ENCODE results near the gene PLCB3.
A peak's percentile ranks its signal among the peaks of the same experiment; 100 is the strongest.

PLCB3 gene

GRCh38 chr11:64290352-64291261 lies 39.3 kb downstream of the PLCB3 start:
- no peak for DNase-seq

GRCh38 chr11:64291262-64291751 lies 40.0 kb downstream of the PLCB3 start, which contains the start of gene KCNK4:
KCNK4 (plus strand) TSS chr11:64291302; CDS start chr11:64293019, 1,717 bp downstream.
- no peak for DNase-seq

- DNase-seq = no peak
Measured at GRCh38 chr11:64291752-64292459, 40.6 kb downstream of the PLCB3 start.

GRCh38 chr11:64292460-64293254 lies 41.3 kb downstream of the PLCB3 start:
- no peak for DNase-seq

- no peak for DNase-seq
Measured at GRCh38 chr11:64294774-64295173, 43.4 kb downstream of the PLCB3 start.

- no peak for DNase-seq
Measured at GRCh38 chr11:64295760-64296159, 44.4 kb downstream of the PLCB3 start.

- no peak for DNase-seq
Measured at GRCh38 chr11:64296236-64296635, 44.9 kb downstream of the PLCB3 start.

- DNase-seq = no peak
Measured at GRCh38 chr11:64296830-64297698, 45.7 kb downstream of the PLCB3 start.

- no peak for DNase-seq
Measured at GRCh38 chr11:64297699-64298358, 46.5 kb downstream of the PLCB3 start.

- DNase-seq = no peak
Measured at GRCh38 chr11:64298966-64299846, 47.9 kb downstream of the PLCB3 start.

- no peak for DNase-seq
Measured at GRCh38 chr11:64299847-64300648, 48.7 kb downstream of the PLCB3 start, which contains the start of gene CATSPERZ. CATSPERZ (plus strand) TSS chr11:64300358; CDS start chr11:64300411, 53 bp downstream.

GRCh38 chr11:64303109-64304031 lies 52.0 kb downstream of the PLCB3 start:
- no peak for DNase-seq

- DNase-seq = no peak
Measured at GRCh38 chr11:64304032-64304315, 52.6 kb downstream of the PLCB3 start.

GRCh38 chr11:64304316-64305072 lies 53.2 kb downstream of the PLCB3 start:
- DNase-seq = peak; percentile 84 to 93 (median 88)

- peak; percentile 99 for DNase-seq
Measured at GRCh38 chr11:64305075-64305690, 53.9 kb downstream of the PLCB3 start, which contains the start of gene ESRRA. ESRRA (plus strand) TSS chr11:64305524; CDS start chr11:64307180, 1,656 bp downstream.

GRCh38 chr11:64305691-64306562 lies 54.6 kb downstream of the PLCB3 start:
- DNase-seq = peak in 3 of 4 experiments; percentile 42 to 56 (median 48)

All from activated CD4-positive, CD25-positive, alpha-beta regulatory T cell (primary cell).